CD4-positive, alpha-beta T cell treated with Interleukin-12 subunit alpha and Interleukin-12 subunit beta, for 1 hour (primary cell): ENCODE data around the gene DCAF8.
A peak's percentile ranks its signal among the peaks of the same experiment; 100 is the strongest.

ENCODE experiments used
- DNase-seq: peaks from one replicate; pipeline ENCODE4 v3.0.0-alpha.2; 2020

DCAF8 gene

DNA sequence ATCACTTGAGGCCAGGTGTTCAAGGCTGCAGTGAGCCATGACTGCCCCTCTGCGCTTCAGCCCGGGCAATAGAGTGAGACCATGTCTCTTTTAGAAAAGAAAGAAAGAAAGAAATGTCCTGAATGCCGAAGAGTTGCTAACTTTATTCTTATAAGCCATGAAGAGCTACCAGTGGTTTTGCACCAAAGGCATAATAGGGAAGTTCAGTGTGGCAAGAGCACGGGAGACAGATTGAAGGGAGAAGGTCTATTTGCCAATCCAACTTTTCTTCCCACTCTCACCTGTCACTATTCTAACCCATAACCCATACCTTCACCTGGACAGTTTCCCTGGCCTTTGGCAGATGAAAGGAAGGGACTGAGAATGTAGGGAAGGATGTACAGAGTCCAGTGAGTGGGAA, 61.6 kb downstream of the DCAF8 start:
- DNase-seq: no peak

DNA sequence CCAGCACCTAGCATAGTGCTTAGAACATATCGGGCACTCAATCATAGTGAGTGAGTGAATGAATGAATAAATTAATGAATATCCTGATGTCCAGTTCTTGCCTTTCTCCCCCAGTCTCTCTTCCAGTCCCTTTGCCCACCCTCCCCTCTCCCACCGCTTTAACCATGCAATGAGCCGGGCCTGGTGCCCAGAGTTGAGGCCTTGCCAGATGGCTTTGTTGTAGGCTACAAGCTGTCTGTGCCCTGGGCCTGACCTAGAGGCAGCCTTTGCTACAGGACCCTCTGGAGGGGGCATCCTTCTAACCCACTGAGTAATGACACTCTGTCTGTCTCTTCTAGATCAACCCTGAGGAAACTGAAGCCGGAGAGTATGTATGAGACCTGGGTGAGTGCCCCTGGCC, 65.1 kb downstream of the DCAF8 start:
- no peak for DNase-seq

GRCh38 chr1:160196143-160196542, 66.2 kb downstream of the DCAF8 start:
- no peak for DNase-seq

DNA sequence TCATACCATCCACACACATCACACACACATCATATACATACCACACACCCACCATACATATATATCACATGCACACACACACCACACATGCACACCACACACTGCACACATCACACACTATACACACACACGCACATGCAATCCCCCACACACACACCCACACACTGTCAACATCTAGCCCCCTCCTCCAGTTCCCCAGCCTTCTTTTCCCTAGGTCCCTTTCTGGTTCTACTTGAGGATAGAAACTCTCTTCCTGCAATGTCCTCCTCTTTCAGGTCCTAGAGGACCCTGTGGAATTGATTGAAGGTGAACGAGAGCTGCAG, 67.7 kb downstream of the DCAF8 start:
- no peak for DNase-seq

- DNase-seq: no peak
These were observed 68.3 kb downstream of the DCAF8 start for GRCh38 chr1:160193832-160194736.

GRCh38 chr1:160193091-160193819, 69.1 kb downstream of the DCAF8 start:
- DNase-seq: peak; percentile 79

- DNase-seq: no peak
These were observed 70.1 kb downstream of the DCAF8 start for GRCh38 chr1:160192234-160192633.

- DNase-seq: no peak
These were observed 70.6 kb downstream of the DCAF8 start for GRCh38 chr1:160191756-160192155.

GRCh38 chr1:160189649-160190625, 72.4 kb downstream of the DCAF8 start, which contains the start of gene CASQ1:
TSS of gene CASQ1 (plus strand) at chr1:160190575. CDS start at chr1:160190752, 177 bp downstream.
- DNase-seq: no peak

DNA sequence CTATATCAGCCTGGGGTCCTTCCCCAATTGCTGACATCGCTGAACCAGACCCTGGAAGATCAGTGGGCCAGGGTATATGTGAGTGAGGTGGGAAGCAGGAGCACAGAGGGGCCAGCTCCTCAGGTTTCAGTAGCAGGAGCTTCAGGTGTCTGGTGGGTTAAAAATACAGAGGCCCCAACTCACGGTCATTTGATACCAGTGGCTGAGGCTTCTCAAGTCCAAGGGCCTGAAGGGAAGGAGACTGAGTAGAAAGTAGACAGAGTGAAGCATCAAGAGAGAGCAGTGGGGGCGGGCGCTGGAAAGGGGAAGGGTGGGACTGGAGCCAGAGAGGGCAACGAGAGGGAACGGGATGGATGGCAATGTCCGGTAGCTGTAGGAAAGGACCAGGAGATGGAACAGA, 74.0 kb downstream of the DCAF8 start:
- DNase-seq: no peak

DNA sequence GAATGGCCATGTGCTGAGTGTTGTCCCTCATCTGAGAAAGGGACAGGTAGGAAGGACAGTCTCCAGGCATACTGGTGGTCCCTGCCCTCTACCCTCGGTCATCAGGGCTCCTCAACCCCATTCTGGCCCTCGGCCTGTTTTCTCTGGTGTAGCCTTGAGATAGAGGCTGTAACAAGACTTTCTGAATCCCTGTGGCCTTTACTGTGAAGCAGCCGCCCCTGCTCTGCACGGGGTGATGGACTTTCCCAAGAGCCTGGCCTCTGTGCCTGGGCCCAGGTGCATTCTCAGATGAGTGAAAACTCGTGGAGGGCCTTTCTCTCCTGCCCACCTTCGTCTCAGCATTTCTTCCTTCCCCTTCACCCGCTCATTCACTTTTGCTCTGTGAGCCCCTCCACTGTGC, 74.9 kb downstream of the DCAF8 start:
- DNase-seq: no peak

DNA sequence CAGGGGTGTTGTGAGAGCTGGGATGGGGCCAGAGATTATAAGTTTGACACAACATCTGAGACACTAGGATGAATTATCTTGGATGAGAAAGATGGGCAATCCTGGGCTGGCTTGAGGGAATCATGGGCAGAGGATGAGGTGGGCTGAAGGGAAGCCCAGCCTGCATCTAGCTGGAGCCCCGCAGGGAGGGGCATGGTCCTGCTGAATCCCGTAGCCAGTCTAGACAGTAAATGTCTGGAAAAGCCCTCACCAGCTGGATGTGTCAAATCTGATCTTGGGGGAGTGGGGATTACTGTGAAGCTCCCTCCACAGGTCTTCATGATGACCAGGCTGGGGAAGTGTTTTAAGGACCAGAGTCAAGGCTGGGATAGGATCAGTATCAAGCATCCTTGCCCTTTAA, 75.6 kb downstream of the DCAF8 start:
- DNase-seq: no peak

GRCh38 chr1:160186246-160186645, 76.1 kb downstream of the DCAF8 start:
- no peak for DNase-seq

DNA sequence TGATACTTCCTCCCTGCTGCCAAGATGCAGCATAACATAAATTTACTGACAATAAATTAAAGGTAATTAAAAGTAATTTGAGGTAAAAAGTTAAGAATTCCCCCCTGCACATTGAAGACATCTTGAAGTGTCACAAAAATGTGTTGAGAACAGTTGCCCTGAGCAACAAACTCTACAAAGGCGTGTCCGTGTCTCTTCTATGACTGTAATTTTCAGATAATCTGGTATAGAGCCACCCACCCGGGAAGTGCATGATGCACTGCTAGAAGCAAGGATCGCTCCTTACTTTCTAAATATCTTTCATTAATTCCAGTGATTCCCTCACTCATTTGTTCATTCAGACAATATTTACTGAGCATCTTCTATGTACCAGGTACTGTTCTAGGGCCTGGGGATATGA, 83.0 kb downstream of the DCAF8 start:
- DNase-seq: no peak

GRCh38 chr1:160178731-160179130, 83.6 kb downstream of the DCAF8 start:
- no peak for DNase-seq

DNA sequence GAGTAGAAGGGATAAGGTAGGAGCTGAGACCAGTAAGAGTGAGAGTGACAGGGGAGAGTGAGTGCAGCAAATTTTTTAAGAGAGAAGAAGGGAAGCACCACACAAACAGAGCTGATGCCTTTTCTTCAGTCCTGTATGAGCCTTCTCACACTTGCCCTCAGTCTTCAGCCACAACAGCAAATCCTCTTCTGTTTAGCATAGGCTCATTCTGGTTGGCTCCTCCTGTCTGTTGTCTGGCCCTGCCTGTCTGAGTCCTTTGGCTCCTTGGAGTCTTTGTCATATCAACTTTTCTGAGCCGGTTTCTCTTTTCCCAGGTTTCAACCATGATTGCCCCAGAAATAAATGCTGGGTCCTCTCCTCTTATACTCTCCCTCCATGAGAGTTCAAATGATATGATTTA, 84.7 kb downstream of the DCAF8 start:
- DNase-seq: no peak

DNA sequence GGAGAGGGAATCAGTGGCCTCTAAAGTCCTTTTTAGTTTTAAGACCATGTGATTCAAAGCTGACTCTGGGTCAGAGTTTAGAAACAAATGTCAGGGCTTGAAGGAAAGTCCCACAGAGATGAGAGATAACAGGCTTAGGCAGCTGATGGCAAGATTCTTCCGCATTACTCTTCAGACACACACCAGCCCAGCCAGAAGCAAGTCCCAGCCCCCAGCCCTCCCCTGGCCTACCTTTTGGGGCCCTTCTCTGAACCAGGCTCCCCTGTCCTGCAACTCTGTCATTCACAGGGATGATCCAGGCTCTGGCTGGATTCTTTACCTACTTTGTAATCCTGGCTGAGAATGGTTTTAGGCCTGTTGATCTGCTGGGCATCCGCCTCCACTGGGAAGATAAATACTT, 85.1 kb downstream of the DCAF8 start:
- DNase-seq: no peak

GRCh38 chr1:160171980-160172379, 90.4 kb downstream of the DCAF8 start:
- DNase-seq: no peak

GRCh38 chr1:160171354-160171753, 91.0 kb downstream of the DCAF8 start:
- no peak for DNase-seq

DNA sequence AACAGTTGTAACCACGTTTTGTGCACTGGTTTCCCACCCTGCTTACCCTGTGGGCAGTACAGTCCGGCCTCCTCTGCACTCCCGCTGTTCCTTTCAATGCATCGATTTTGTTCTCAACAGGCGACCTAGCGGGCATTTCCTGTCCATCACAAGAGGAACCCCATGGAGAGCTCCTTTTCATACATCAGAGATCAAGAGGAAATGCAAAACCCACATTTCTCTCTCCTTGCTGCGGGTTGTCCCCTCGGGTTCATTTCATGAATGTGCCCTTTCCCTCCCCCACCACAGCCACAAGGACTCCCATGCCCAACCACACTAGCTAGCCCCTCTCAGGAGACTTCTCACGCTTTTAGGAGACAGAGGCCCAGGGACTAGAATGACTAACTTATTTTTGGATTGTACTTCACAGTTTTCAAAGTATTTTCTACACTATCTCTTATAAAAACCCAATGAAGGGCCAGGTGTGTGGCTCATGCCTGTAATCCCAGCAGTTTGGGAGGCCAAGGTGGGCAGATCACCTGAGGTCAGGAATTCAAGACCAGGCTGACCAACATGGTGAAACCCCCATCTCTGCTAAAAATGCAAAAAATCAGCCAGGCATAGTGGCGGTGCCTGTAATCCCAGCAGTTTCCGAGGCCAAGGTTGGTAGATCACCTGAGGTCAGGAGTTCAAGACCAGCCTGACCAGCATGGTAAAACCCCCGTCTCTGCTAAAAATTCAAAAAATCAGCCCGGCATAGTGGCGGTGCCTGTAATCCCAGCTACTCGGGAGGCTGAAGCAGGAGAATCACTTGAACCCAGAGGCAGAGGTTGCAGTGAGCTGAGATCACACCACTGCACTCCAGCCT, 92.6 kb downstream of the DCAF8 start:
- DNase-seq: no peak

DNA sequence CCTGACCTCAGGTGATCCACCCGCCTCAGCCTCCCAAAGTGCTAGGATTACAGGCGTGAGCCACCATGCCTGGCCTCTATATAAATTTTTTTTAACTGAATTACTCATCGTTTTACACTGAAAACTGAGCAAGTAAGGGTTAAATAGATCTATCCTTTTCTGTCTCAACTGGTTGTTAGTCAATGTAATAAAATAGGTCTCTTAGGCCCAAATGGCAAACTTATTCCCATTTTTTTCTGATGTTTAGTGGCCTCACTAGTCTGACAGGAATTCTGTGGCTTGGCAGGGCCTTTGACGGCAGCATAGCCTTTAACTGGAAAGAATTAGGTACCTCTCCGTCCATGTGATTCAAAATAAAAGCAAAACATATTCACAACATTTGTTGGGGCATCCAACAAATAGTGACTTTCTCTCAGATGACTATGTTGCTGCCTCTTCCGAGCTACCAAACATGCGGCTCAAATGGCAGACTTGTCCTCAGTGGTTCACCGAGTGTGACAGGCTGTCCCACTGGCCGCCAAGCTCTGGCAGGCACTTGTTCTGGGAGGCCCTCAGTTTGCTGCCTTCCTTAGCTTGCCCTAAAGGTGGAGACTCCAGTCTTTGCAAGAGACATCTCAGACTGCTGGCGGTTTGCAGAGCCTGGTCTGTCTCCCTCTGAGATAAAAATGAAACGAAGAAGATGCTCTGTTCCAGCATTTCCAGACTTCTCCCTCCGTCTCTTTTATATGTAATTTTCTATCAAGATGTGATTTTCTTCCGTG, 93.6 kb downstream of the DCAF8 start:
- no peak for DNase-seq
